Measurements from ENCODE around the gene OPN1SW.

Gene OPN1SW

DNA sequence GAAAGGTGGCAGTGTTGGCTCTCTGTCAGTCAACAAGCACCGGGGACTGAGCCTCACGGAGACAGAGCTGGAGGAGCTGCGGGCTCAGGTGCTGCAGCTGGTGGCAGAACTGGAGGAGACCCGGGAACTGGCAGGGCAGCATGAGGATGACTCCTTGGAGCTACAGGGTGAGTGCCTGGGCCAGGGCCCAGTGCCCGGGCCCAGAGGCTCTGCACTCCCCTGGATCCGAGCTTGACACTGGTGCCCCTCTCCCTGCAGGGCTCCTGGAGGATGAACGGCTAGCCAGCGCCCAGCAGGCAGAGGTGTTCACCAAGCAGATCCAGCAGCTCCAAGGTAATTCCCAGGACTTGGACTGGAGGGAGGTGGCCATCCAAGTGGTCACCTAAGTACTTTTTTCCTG is 18.8 kb upstream of the OPN1SW start:
- DNase-seq = no peak
- intact Hi-C loops (cut with DNase I) = loop anchor here (10.0 kb wide), 1 partner anchor 70 kb away; the partner anchor contains the start of gene ATP6V1F

DNA sequence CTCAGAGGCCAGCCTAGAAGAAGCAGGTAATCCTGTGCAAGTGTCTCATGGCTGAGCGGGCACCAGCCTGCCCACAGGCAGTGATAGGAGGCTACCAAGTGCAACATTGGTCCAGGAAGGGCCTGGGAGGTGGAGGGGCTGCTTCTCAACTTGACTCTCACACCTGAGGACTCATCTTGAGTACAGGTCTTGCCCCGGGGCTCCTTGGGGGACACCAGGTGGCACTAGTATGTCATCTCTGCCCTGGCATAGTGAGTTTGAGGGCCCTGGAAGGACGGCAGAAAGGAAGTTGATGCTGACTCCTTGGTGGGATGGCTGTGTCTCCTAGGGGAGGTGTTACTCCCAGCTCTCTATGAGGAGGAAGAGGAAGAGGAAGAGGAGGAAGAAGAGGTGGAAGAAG is 18.4 kb upstream of the OPN1SW start:
- intact Hi-C loops (cut with DNase I) = loop anchor here (10.0 kb wide), 1 partner anchor 71 kb away; the partner anchor contains the start of gene ATP6V1F
- DNase-seq = peak in 2 of 42 donors; percentile 17 to 57

DNA sequence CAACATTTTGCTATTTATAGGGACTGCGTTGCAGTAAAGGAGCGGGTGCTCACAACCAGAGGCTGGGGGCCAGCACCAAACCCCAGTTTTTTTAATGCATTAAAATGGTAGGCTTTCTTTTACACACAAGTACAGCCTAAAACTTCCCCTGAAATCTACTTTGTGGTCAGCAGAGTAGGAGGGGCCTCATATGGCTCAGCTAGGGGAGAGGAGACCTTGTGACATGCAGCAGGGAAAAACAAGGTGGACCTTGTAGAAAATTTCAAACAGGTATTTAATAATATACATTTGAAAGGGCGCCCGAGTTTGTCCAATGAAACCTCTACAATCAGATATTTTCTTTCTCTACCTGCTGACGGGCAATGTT is 17.6 kb upstream of the OPN1SW start:
- no peak for DNase-seq
- intact Hi-C loops (cut with DNase I) = loop anchor here (10.0 kb wide), 1 partner anchor 72 kb away; the partner anchor contains the start of gene ATP6V1F

DNA sequence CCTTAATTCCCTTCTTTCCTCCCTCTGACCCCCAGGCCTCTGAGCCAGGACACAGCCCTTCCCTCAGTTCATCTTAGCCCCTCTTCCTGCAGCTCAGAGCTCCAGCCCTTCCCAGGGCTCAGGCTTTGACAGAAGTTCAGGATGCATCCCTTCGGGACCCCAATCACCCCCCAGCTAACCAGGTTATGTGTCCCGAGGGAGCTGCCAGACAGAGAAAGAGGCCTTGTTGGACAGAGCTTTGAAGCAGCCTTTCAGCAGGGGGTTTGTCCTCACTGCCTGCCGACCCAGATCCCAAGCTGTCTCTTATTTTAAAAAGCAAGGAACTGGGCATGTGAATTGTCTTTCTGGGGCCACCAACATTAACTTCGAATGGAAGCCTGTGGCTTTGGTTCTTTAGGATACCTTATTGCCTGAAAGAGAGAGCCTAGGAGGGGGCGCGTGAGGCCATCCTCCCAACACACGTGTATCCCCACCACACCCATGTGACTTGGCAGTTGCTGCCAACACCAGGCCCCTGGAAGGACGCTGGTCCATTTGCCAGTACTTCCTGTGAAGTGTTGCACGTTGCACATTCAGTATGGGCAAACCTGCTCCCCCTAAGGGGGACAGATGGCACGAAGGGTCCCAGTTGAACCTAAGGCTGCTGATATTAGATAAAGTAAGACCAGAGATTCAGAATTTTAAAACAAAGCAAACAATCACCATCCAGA is 17.0 kb upstream of the OPN1SW start:
- intact Hi-C loops (cut with DNase I) = loop anchor here (10.0 kb wide), 1 partner anchor 72 kb away; the partner anchor contains the start of gene ATP6V1F
- peak in 3 of 42 donors; percentile 20 to 38 (median 24) for DNase-seq

DNA sequence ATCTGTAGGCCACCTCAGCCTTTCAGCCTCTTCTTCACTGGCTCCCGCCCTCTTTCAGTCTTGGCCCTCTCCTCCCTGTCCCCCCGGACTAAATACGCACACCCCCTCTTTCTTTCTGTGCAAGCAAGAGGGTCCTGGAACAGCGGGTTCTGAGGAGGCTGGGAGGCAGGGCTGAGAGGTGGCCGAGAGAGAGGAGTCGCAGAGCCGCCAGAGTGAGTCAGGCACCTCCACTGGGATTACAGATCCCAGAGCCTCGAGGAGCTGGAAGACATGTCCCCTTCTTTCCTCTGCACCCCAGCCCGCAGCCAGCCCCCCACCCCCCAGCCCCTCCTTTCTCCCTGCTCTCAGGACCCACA is 16.4 kb upstream of the OPN1SW start:
- DNase-seq = peak in 4 of 42 donors; percentile 19 to 57 (median 29)
- intact Hi-C loops (cut with DNase I) = loop anchor here (10.0 kb wide), 1 partner anchor 73 kb away; the partner anchor contains the start of gene ATP6V1F

DNA sequence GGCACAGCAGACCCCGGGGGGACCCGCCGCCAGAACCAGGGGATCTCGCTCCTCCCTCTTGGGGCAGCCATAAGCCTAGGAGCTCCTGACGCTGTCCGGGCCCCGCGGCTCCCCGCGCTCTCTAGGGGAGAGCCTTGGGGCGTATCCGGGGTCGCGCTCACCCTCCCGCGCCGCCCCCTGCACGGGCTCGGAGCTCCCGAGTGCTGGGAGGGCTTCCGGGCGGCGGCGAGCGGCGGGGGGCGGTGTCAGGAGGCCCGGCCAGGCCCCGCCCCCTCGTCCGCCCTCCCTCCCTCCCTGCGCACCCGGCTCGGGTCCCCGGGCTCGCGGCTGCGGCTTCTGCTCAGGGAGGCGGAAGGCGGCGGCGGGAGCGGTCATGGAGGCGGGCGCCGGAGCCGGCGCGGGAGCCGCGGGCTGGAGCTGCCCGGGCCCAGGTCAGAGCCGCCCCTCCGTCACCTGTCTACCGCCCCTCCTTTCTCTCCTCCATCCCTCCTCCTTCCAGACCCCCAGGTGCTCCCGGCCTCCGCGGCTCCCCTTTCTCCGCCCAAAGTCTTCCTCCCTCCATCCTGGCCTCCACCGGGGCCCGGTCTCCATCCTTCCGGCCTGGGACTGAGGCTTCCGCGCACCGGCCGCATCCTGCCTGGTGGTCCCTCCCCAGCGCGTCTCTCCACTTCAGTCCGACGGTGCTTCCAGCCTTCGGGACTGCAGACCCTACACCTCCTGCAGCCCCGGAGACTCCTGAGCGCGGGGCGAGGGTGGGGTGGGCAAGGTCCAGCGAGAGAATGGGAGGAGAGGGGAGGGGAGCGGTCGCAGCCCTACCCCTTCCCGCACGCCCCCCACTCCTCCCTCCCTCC is 15.8 kb upstream of the OPN1SW start, which contains the start of gene CCDC136:
TSS of gene CCDC136 (plus strand) at position 848 of the 851 bp plus-strand sequence. CDS start 444 bp downstream, outside the sequence.
- peak in 41 of 42 donors; percentile 55 to 87 (median 77) for DNase-seq
- intact Hi-C loops (cut with DNase I) = loop anchor here (10.0 kb wide), 1 partner anchor 73 kb away; the partner anchor contains the start of gene ATP6V1F

DNA sequence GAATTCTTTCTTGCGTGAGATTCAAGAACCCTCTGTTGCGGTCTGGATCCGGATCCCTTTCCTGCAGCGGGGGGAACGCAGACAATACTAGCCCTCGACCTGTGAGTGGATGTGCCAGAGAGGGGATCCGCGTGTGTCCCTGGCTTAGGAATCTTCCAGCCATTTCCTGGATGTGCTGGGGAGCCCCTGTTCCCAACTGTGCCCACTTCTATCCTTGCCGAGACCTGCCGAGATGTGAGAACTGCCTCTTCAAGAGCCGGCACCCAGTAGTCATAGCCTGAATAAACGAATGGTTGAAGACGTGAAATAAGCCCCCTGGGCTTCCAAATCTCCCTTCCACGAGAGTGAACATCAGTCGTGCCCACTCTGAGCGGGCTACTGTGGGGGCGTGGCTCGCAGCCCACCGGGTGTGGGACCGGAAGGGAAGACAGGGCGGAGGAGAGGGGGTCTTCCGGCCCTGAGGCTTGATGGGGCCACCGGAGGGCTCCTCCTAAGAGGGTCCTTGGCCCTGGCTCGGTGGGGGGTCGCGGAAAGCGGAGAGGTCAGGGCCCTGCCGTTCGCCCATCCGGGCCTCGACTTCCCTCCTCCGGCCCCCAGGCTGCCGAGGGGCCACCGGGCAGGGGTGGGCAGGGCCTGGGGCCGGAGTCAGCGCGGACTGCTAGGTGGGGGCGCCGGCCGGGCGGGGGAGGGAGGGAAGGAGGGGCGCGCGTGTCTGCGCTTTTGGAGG is 14.9 kb upstream of the OPN1SW start:
- DNase-seq = peak in 2 of 42 donors; percentile 9 to 31
- intact Hi-C loops (cut with DNase I) = loop anchor here (10.0 kb wide), 1 partner anchor 74 kb away; the partner anchor contains the start of gene ATP6V1F

DNA sequence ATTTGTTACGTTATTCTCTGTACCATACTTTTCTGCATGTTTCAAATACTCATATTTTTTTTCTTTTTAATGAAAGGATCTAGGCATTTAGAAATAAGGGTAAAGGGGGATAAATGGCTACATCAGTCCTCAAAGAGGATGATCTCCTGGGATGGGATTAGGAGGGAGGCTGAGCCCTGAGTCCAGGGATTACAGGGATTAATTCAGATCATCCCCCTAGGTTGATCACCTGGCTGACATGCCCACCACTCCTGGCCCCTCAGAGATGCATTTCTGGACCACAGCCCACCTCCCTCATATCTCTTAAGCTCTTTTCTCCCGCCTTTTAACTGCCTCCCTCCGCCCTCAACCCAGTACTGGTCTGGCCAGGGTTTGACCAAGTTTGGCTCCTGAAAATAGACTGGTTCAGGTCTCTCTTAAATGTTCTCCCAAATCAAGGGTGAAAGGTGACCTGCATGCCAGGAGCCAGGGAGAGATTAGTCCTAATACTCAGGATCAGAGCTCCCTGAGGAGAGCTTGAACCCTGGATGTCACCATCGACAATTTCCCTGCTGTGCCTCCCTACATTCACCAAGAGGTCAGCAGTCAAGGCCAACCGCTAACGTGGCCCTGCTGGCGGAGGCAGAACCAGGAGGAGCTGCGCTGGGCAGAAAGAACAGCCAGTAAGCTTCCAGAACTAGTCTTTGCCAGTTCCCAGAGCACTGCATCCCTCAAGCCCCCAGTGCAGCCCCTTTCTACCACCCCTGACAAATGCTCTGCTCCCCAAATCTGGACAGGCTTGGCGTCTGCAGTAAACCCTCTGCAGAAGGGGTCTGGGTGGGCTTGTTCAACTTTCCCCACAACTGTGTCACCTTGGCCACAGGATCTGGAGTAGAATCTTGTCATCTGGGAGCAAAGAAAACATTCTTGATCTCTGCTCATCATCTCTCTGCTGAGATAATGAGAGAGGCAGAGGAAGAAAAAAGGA is 13.1 kb upstream of the OPN1SW start:
- intact Hi-C loops (cut with DNase I) = no loop called here
- DNase-seq = no peak

DNA sequence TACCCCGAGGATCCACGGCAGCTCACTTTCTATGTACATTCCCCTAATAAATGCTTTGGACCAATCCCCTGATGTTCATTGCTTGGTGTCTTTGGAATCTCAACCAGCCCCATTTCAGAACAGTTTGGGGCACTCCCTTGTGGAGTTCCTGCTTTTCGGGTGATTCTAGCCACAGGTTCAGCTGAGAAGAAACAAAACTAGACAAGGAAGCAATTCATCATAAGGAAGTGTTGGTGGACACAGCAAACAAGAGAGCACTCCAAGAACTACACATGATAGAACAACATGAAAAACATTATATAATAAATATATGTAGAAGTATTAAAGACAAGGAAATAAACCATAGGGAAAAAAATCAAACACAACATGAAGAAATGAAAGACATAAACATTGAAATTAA is 10.1 kb upstream of the OPN1SW start:
- DNase-seq = no peak
- intact Hi-C loops (cut with DNase I) = no loop called here

DNA sequence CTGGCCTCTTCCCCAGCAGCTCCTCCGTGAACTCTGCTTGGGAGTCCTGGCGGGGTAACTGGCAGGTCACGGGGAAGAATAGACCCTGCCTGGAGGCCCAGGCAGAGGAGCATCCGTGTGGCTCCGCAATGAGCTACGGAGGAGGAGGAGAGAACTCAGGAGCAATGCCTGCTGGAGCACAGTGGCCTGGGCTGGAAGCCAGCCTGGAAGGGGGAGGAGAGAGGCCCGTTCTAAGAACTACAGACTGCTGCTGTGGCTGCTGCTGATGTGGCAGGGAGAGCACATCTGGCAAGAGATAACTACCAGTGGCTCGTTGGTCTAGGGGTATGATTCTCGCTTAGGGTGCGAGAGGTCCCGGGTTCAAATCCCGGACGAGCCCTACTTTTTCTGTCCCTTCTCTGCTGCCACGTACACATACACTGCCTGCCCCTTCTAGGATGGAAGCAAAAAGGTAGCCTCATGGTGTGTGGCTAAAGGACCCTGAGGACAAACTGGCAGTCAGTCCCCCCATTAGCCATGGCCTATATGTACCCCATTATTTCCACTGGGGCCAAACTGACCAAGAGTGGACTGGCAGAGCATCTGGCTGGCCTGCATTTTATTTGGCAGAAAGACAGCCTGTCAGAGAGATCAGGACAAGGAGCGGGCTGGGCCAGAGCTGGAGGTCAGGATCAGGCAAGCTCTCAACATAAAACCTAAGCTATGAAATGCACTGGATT is 7.7 kb upstream of the OPN1SW start:
- intact Hi-C loops (cut with DNase I) = no loop called here
- peak in 37 of 42 donors; percentile 21 to 82 (median 58) for DNase-seq

DNA sequence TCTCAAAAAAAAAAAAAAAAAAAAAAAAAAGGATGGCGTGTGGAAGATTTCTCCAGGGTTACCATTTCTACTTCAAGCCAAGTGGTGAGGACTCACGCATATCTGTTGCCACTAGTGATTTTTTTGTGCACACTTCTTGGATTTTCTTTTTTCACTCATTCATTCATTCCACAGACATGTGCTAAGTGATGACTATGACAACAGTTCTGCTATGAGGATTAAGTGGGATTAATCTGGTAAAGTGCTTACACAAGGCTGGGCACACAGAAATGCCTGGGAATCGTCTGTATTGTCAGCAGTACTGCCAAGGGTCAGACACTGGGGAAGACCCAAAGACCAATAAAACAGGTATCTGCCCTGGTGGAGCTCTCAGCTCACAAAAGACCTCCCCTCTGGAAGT is 6.3 kb upstream of the OPN1SW start:
- intact Hi-C loops (cut with DNase I) = no loop called here
- no peak for DNase-seq

DNA sequence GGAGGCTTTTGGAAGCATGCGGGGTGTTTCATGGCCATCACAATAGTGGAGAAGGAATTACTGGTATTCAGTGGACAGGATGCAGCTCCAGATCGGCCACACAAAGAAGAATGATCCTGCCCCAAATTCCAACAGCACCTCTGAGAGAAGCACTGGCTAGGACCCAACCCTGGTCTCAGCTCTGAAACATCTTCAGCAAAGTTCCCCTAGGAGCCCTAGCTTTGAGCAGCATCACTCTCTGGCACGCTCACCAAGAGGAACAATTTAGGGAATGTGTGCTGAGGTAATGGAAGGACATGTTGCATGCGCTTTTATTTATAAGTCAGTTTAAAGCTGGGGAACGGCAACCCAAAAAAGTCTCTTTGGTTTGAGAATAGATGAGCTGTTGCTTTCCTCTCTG is 5.5 kb upstream of the OPN1SW start:
- DNase-seq = no peak
- intact Hi-C loops (cut with DNase I) = no loop called here

DNA sequence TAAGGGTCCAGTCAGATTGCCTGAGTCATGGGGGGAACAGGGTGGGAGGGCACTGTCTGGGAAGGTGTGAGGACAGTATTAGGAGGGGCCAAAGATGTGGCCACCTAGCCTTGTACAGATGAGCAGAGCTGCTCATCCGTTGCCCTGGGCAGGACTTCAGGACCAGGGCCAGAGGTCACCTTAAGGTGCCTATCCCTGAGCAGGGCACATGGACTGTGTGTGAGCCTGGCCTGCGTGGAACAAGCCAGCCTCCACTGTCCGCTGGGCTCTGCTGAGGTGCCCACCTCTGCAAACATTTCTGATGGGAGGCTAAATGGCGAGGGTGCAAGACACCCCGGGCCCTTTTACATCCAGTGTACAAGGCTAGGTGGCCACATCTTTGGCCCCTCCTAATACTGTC is 3.4 kb upstream of the OPN1SW start:
- DNase-seq = no peak
- intact Hi-C loops (cut with DNase I) = no loop called here

DNA sequence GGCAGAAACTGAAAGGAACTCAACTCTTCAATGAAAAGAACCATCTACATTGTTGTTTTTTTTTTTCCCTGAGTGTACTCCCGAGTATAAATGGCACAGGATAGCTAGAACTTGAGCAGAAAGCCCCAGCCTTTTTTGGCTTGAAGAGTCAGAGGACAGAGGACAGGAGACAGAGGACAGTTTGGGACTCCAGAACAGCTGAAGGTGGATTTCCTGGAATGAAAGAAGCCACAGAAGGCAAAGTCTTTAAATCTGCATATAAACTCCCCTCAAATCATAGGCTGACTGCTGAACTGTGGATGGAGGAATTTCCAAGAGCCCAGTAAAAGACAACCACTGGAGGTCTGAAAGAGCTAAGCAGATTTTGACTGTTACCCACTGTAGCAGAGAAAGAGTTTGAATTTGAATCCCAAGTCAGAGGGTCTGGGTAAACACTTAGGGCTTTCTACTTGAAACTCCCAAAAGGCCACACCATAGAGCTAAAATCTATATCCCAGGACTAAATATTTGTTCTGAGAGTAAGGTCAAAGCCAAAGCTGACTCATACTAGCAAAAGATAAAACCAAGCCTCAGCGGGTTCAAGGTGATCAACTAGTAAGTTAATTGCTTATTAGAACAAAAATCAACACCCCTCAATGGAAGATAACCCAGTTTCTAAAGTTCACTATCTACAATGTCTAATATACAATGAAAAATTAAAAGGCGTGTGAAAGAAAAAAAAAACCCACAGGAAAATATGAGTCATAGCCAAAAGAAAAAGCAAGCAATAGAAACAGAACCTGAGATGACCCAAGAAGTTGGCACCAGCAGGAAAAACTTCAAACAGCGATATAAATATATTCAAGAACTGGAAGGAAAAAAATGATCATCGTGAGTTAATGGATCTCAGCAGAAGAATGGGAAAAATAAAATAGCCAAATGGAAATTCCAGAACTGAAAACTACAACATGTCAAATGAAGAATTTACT is 1.8 kb upstream of the OPN1SW start:
- DNase-seq = no peak
- intact Hi-C loops (cut with DNase I) = no loop called here

DNA sequence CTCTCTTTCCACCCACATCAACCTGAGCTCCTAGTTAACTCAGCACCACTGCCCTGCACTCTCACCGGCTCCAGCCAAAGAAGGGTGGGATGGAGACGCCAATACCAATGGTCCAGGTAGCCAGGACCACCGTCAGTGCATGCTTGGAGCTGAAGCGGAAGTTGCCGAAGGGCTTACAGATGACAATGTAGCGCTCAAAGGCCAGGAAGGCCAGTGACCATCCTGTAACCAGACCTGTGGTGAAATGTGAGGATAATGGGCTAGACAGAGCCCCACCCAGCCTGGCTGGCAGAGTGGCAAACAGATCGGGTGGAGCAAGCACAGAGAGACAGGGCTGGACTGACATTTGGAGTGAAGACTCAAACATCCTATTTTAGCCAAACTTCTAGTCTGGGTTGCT is 673 bp downstream of the OPN1SW start:
- no peak for DNase-seq
- intact Hi-C loops (cut with DNase I) = no loop called here

DNA sequence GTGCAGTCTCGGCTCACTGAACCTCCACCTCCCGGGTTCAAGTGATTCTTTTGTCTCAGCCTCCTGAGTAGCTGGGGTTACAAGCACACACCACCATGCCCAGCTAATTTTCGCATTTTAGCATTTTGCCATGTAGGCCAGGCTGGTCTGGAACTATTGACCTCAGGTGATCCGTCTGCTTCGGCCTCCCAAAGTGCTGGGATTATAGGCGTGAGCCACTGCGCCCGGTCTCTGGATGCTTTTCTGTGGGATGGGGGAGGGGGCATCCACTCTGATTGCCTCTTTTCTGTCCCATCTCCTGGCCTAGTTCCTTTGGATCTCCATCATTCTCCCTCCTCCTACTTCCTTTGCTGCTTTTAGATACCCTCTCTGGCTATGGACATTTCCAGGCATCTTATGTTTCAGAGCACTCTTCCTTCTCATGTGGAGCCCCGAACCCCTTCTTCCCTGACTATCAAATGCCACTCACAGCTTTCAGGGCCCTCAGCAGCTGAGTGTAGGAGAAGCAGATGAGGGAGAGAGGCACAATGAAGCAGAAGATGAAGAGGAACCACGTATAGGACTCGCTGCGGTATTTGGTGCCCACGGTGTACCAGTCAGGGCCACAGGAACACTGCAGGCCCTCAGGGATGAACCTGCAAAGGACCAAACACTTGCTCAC is 1.4 kb downstream of the OPN1SW start:
- intact Hi-C loops (cut with DNase I) = no loop called here
- DNase-seq = no peak

Measured in head of caudate nucleus (tissue), 42 donors.